SK-N-SH (cell line): ENCODE data around the gene TOP3B.

Experiments
- EZH2phosphoT487 ChIP-seq: fragments of 200-600 bp; sonication (generic); IDR thresholded peaks from 2 replicates; pipeline ENCODE4 v1.6.1; 2017; ENCODE audit warnings: low read depth, mixed run types, mild to moderate bottlenecking, antibody characterized with exemption, moderate library complexity, borderline replicate concordance
- GABPA ChIP-seq: IDR thresholded peaks from 2 replicates; pipeline ENCODE4 v1.4.0; 2012; ENCODE audit warnings: low read depth, mild to moderate bottlenecking
- NFIC ChIP-seq: IDR thresholded peaks from 2 replicates; pipeline ENCODE4 v1.4.0; 2012; ENCODE audit warnings: borderline replicate concordance
- POLR2AphosphoS5 ChIP-seq: IDR thresholded peaks from 2 replicates; pipeline ENCODE4 v1.6.1; 2012; ENCODE audit warnings: low read depth, low read length
- RFX5 ChIP-seq: IDR thresholded peaks from 2 replicates; pipeline ENCODE4 v1.6.1; 2012; ENCODE audit warnings: mild to moderate bottlenecking, improper control_type of control experiment, low read length
- TAF1 ChIP-seq: IDR thresholded peaks from 2 replicates; pipeline ENCODE4 v1.6.1; 2012; ENCODE audit warnings: low read depth, mild to moderate bottlenecking, low read length, moderate library complexity, borderline replicate concordance
- TF ChIP-seq, protein P1 (sequence below): IDR thresholded peaks from 2 replicates; pipeline ENCODE4 v1.4.0; 2012; ENCODE audit warnings: low read depth
- TF ChIP-seq, protein P2 (sequence below): fragments of 200-600 bp; sonication (generic); IDR thresholded peaks from 2 replicates; pipeline ENCODE4 v1.6.1; 2017; ENCODE audit warnings: antibody characterized with exemption, mild to moderate bottlenecking, moderate library complexity
- TF ChIP-seq, protein P3 (sequence below): IDR thresholded peaks from 2 replicates; pipeline ENCODE4 v1.4.0; 2012; ENCODE audit warnings: low read depth, borderline replicate concordance
- TF ChIP-seq, protein P4 (sequence below): IDR thresholded peaks from 2 replicates; pipeline ENCODE4 v1.6.1; 2012; ENCODE audit warnings: mild to moderate bottlenecking, low read depth, low read length, moderate library complexity
- TF ChIP-seq, protein P5 (sequence below): fragments of 150-350 bp; IDR thresholded peaks from 2 replicates; pipeline ENCODE4 v1.6.1; 2017; ENCODE audit warnings: antibody characterized with exemption, low read length, low read depth, borderline replicate concordance
- TF ChIP-seq, protein P6 (sequence below): fragments of 150-350 bp; IDR thresholded peaks from 2 replicates; pipeline ENCODE4 v1.6.1; 2016; ENCODE audit warnings: mild to moderate bottlenecking, low read depth, low read length
- TF ChIP-seq, protein P7 (sequence below): IDR thresholded peaks from 2 replicates; pipeline ENCODE4; 2012

DNA sequence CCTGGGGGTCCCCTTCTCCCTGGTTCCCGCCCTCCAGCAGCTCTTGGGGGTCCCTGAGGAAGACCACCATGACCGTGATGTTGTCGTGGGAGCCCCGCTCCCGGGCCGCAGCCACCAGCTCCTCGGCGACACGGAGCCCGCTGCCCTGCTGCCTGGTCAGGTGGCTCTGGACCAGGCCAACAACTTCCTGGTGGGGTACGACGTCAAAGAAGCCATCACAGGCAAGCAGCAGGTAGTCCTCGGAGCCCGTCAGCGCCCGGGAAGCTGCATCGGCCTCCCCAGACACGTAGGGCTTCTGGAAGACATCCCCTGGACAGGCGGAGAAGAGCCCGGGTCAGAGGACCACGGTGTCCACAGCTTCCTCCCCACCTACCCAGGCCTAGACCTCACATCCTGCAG is 59.4 kb downstream of the TOP3B start:
- TF ChIP-seq, protein P1, sequence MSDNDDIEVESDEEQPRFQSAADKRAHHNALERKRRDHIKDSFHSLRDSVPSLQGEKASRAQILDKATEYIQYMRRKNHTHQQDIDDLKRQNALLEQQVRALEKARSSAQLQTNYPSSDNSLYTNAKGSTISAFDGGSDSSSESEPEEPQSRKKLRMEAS = no peak
- TF ChIP-seq RFX5 = no peak
- TF ChIP-seq, protein P2, sequence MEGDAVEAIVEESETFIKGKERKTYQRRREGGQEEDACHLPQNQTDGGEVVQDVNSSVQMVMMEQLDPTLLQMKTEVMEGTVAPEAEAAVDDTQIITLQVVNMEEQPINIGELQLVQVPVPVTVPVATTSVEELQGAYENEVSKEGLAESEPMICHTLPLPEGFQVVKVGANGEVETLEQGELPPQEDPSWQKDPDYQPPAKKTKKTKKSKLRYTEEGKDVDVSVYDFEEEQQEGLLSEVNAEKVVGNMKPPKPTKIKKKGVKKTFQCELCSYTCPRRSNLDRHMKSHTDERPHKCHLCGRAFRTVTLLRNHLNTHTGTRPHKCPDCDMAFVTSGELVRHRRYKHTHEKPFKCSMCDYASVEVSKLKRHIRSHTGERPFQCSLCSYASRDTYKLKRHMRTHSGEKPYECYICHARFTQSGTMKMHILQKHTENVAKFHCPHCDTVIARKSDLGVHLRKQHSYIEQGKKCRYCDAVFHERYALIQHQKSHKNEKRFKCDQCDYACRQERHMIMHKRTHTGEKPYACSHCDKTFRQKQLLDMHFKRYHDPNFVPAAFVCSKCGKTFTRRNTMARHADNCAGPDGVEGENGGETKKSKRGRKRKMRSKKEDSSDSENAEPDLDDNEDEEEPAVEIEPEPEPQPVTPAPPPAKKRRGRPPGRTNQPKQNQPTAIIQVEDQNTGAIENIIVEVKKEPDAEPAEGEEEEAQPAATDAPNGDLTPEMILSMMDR = no peak
- TF ChIP-seq, protein P3, sequence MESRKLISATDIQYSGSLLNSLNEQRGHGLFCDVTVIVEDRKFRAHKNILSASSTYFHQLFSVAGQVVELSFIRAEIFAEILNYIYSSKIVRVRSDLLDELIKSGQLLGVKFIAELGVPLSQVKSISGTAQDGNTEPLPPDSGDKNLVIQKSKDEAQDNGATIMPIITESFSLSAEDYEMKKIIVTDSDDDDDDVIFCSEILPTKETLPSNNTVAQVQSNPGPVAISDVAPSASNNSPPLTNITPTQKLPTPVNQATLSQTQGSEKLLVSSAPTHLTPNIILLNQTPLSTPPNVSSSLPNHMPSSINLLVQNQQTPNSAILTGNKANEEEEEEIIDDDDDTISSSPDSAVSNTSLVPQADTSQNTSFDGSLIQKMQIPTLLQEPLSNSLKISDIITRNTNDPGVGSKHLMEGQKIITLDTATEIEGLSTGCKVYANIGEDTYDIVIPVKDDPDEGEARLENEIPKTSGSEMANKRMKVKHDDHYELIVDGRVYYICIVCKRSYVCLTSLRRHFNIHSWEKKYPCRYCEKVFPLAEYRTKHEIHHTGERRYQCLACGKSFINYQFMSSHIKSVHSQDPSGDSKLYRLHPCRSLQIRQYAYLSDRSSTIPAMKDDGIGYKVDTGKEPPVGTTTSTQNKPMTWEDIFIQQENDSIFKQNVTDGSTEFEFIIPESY = no peak
- TF ChIP-seq GABPA = no peak
- no peak for TF ChIP-seq NFIC
- TF ChIP-seq, protein P4, sequence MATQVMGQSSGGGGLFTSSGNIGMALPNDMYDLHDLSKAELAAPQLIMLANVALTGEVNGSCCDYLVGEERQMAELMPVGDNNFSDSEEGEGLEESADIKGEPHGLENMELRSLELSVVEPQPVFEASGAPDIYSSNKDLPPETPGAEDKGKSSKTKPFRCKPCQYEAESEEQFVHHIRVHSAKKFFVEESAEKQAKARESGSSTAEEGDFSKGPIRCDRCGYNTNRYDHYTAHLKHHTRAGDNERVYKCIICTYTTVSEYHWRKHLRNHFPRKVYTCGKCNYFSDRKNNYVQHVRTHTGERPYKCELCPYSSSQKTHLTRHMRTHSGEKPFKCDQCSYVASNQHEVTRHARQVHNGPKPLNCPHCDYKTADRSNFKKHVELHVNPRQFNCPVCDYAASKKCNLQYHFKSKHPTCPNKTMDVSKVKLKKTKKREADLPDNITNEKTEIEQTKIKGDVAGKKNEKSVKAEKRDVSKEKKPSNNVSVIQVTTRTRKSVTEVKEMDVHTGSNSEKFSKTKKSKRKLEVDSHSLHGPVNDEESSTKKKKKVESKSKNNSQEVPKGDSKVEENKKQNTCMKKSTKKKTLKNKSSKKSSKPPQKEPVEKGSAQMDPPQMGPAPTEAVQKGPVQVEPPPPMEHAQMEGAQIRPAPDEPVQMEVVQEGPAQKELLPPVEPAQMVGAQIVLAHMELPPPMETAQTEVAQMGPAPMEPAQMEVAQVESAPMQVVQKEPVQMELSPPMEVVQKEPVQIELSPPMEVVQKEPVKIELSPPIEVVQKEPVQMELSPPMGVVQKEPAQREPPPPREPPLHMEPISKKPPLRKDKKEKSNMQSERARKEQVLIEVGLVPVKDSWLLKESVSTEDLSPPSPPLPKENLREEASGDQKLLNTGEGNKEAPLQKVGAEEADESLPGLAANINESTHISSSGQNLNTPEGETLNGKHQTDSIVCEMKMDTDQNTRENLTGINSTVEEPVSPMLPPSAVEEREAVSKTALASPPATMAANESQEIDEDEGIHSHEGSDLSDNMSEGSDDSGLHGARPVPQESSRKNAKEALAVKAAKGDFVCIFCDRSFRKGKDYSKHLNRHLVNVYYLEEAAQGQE = no peak
- no peak for TF ChIP-seq EZH2phosphoT487
- no peak for TF ChIP-seq POLR2AphosphoS5
- TF ChIP-seq, protein P5, sequence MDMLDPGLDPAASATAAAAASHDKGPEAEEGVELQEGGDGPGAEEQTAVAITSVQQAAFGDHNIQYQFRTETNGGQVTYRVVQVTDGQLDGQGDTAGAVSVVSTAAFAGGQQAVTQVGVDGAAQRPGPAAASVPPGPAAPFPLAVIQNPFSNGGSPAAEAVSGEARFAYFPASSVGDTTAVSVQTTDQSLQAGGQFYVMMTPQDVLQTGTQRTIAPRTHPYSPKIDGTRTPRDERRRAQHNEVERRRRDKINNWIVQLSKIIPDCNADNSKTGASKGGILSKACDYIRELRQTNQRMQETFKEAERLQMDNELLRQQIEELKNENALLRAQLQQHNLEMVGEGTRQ = no peak
- TF ChIP-seq TAF1 = no peak
- TF ChIP-seq, protein P6, sequence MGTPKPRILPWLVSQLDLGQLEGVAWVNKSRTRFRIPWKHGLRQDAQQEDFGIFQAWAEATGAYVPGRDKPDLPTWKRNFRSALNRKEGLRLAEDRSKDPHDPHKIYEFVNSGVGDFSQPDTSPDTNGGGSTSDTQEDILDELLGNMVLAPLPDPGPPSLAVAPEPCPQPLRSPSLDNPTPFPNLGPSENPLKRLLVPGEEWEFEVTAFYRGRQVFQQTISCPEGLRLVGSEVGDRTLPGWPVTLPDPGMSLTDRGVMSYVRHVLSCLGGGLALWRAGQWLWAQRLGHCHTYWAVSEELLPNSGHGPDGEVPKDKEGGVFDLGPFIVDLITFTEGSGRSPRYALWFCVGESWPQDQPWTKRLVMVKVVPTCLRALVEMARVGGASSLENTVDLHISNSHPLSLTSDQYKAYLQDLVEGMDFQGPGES = no peak
- TF ChIP-seq, protein P7, sequence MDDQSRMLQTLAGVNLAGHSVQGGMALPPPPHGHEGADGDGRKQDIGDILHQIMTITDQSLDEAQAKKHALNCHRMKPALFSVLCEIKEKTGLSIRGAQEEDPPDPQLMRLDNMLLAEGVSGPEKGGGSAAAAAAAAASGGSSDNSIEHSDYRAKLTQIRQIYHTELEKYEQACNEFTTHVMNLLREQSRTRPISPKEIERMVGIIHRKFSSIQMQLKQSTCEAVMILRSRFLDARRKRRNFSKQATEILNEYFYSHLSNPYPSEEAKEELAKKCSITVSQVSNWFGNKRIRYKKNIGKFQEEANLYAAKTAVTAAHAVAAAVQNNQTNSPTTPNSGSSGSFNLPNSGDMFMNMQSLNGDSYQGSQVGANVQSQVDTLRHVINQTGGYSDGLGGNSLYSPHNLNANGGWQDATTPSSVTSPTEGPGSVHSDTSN = no peak
